GM23338 (cell line): ENCODE data around the gene TSFM. TPM values are rescaled to one million over a fixed set of nuclear protein-coding genes. Genes with fewer than 3 reads are reported as not detected.

Source experiments
- ATAC-seq: fragments of 200-7000 bp; cut with Tn5 transposase; 3 replicates; pipeline ENCODE4 v1.9.1; 2020
- DNase-seq: peaks from one replicate; pipeline ENCODE4 v3.0.0-alpha.2; 2015; ENCODE audit warnings: low spot score
- H2AFZ ChIP-seq: fragments of 200-600 bp; sonication (generic); 2 replicates; pipeline ENCODE4 v1.8.0; 2016; ENCODE audit warnings: antibody characterized with exemption, mild to moderate bottlenecking, moderate library complexity
- H3F3A ChIP-seq: fragments of 200-600 bp; sonication (generic); replicated peaks from 2 replicates; pipeline ENCODE4 v1.8.0; 2017; ENCODE audit warnings: antibody characterized with exemption, mixed run types, low read depth
- H3K27ac ChIP-seq: fragments of 200-600 bp; sonication (generic); 2 replicates; pipeline ENCODE4 v1.6.1; 2016; ENCODE audit warnings: low read depth
- H3K27me3 ChIP-seq: fragments of 200-600 bp; sonication (generic); 2 replicates; pipeline ENCODE4 v1.8.0; 2016; ENCODE audit warnings: mild to moderate bottlenecking, mixed run types, moderate library complexity; ENCODE audit not compliant: insufficient read depth
- H3K36me3 ChIP-seq: fragments of 200-600 bp; sonication (generic); 2 replicates; pipeline ENCODE4 v1.8.0; 2016; ENCODE audit warnings: mild to moderate bottlenecking; ENCODE audit not compliant: insufficient read depth
- H3K4me1 ChIP-seq: fragments of 200-600 bp; sonication (generic); 2 replicates; pipeline ENCODE4 v1.8.0; 2016; ENCODE audit warnings: mild to moderate bottlenecking, moderate library complexity; ENCODE audit not compliant: insufficient read depth
- H3K4me2 ChIP-seq: fragments of 200-600 bp; sonication (generic); 2 replicates; pipeline ENCODE4 v1.7.1; 2017; ENCODE audit warnings: mixed run types
- H3K4me3 ChIP-seq: fragments of 200-600 bp; sonication (generic); 2 replicates; pipeline ENCODE4 v1.6.1; 2016; ENCODE audit warnings: mixed run types
- H3K79me2 ChIP-seq: fragments of 200-600 bp; sonication (generic); replicated peaks from 2 replicates; pipeline ENCODE4 v1.8.0; 2017; ENCODE audit warnings: mild to moderate bottlenecking; ENCODE audit not compliant: insufficient read depth
- H3K9me2 ChIP-seq: fragments of 200-600 bp; sonication (generic); 2 replicates; pipeline ENCODE4 v1.8.0; 2017; ENCODE audit not compliant: insufficient read depth
- H4K20me1 ChIP-seq: fragments of 200-600 bp; sonication (generic); replicated peaks from 2 replicates; pipeline ENCODE4 v1.8.0; 2017; ENCODE audit warnings: mild to moderate bottlenecking; ENCODE audit not compliant: insufficient read depth
- H3K27ac Mint-ChIP-seq: 2 replicates; pipeline ENCODE4 v1.8.0; 2020; ENCODE audit warnings: inconsistent platforms, mild to moderate bottlenecking, moderate library complexity, mixed read lengths
- H3K27me3 Mint-ChIP-seq: 3 replicates; pipeline ENCODE4 v1.8.0; 2022; ENCODE audit warnings: low read depth, mild to moderate bottlenecking, moderate library complexity, mixed read lengths, inconsistent platforms; ENCODE audit not compliant: insufficient read depth, poor library complexity
- H3K36me3 Mint-ChIP-seq: 3 replicates; pipeline ENCODE4 v1.8.0; 2021; ENCODE audit warnings: low read depth, mild to moderate bottlenecking, inconsistent platforms, moderate library complexity, mixed read lengths
- H3K4me1 Mint-ChIP-seq: 3 replicates; pipeline ENCODE4 v1.8.0; 2020; ENCODE audit warnings: mild to moderate bottlenecking, inconsistent platforms, mixed read lengths
- H3K4me3 Mint-ChIP-seq: 3 replicates; pipeline ENCODE4 v1.8.0; 2021; ENCODE audit warnings: moderate library complexity, mild to moderate bottlenecking, inconsistent platforms, mixed read lengths
- H3K9me3 Mint-ChIP-seq: 3 replicates; pipeline ENCODE4 v1.8.0; 2020; ENCODE audit warnings: moderate library complexity, mild to moderate bottlenecking, inconsistent platforms, mixed read lengths
- EZH2 ChIP-seq: fragments of 200-600 bp; sonication (generic); IDR thresholded peaks from one replicate; pipeline ENCODE4 v1.8.0; 2017; ENCODE audit warnings: antibody characterized with exemption, mild to moderate bottlenecking, low read depth; ENCODE audit not compliant: unreplicated experiment
- EZH2phosphoT487 ChIP-seq: fragments of 200-600 bp; sonication (generic); IDR thresholded peaks from one replicate; pipeline ENCODE4 v1.8.1; 2018; ENCODE audit warnings: antibody characterized with exemption; ENCODE audit not compliant: unreplicated experiment
- POLR2AphosphoS5 ChIP-seq: IDR thresholded peaks from 2 replicates; pipeline ENCODE4 v1.6.1; 2016; ENCODE audit warnings: antibody characterized with exemption, low read depth
- STAT1 ChIP-seq: IDR thresholded peaks from one replicate; pipeline ENCODE4 v1.6.1; 2016; ENCODE audit warnings: antibody characterized with exemption; ENCODE audit not compliant: unreplicated experiment
- ZNF114 ChIP-seq: fragments of 250-450 bp; sonication (Bioruptor Pico); IDR thresholded peaks from 2 replicates; pipeline ENCODE4 v1.5.0; 2020; ENCODE audit warnings: mild to moderate bottlenecking, moderate library complexity
- polyA plus RNA-seq: library from polyadenylated mRNA; unstranded; fragments of >200 nt; fragmentation: Nextera tagmentation; extraction: Ambion mirVana; gene quantifications from 2 replicates; pipeline ENCODE4 v1.2.1, GENCODE V29; 2016
- total RNA-seq: library from RNA; depleted of rRNA; stranded (reverse); fragments of >200 nt; shearing (Covaris generic); gene quantifications from 2 replicates; pipeline ENCODE4 v1.2.3, GENCODE V29; 2014
- TF ChIP-seq, protein P1 (sequence below): IDR thresholded peaks from one replicate; pipeline ENCODE4 v1.6.1; 2018; ENCODE audit warnings: antibody characterized with exemption; ENCODE audit not compliant: unreplicated experiment
- TF ChIP-seq, protein P2 (sequence below): IDR thresholded peaks from 2 replicates; pipeline ENCODE4 v1.6.1; 2016; ENCODE audit warnings: antibody characterized with exemption
- TF ChIP-seq, protein P3 (sequence below): fragments of 250-450 bp; sonication (Bioruptor Pico); IDR thresholded peaks from 2 replicates; pipeline ENCODE4 v1.5.0; 2020; ENCODE audit warnings: mild to moderate bottlenecking, moderate library complexity

The TSFM gene
- total and polyA plus RNA-seq, 2 experiments from 2014 or later: 29.5 to 43.1 TPM

DNA sequence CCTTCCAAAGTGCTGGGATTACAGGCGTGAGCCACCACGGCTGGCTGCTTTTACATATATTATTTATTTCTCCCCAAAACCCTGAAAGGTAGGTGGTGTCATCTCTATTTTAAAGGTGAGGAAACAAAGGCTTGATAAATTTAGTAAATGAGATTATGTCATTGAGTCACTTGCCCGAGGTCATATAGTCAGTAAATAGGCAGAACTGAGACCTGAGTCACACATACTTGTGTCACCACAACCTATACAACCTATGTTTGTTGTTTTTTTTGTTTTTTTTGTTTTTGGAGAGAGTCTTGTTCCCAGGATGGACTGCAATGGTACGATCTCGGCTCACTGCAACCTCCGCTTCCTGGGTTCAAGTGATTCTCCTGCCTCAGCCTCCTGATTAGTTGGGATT is 12.8 kb downstream of the TSFM start (continued):
- TF ChIP-seq, protein P1, sequence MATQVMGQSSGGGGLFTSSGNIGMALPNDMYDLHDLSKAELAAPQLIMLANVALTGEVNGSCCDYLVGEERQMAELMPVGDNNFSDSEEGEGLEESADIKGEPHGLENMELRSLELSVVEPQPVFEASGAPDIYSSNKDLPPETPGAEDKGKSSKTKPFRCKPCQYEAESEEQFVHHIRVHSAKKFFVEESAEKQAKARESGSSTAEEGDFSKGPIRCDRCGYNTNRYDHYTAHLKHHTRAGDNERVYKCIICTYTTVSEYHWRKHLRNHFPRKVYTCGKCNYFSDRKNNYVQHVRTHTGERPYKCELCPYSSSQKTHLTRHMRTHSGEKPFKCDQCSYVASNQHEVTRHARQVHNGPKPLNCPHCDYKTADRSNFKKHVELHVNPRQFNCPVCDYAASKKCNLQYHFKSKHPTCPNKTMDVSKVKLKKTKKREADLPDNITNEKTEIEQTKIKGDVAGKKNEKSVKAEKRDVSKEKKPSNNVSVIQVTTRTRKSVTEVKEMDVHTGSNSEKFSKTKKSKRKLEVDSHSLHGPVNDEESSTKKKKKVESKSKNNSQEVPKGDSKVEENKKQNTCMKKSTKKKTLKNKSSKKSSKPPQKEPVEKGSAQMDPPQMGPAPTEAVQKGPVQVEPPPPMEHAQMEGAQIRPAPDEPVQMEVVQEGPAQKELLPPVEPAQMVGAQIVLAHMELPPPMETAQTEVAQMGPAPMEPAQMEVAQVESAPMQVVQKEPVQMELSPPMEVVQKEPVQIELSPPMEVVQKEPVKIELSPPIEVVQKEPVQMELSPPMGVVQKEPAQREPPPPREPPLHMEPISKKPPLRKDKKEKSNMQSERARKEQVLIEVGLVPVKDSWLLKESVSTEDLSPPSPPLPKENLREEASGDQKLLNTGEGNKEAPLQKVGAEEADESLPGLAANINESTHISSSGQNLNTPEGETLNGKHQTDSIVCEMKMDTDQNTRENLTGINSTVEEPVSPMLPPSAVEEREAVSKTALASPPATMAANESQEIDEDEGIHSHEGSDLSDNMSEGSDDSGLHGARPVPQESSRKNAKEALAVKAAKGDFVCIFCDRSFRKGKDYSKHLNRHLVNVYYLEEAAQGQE: no peak
- TF ChIP-seq, protein P2, sequence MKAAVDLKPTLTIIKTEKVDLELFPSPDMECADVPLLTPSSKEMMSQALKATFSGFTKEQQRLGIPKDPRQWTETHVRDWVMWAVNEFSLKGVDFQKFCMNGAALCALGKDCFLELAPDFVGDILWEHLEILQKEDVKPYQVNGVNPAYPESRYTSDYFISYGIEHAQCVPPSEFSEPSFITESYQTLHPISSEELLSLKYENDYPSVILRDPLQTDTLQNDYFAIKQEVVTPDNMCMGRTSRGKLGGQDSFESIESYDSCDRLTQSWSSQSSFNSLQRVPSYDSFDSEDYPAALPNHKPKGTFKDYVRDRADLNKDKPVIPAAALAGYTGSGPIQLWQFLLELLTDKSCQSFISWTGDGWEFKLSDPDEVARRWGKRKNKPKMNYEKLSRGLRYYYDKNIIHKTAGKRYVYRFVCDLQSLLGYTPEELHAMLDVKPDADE: no peak
- no peak for TF ChIP-seq STAT1

DNA sequence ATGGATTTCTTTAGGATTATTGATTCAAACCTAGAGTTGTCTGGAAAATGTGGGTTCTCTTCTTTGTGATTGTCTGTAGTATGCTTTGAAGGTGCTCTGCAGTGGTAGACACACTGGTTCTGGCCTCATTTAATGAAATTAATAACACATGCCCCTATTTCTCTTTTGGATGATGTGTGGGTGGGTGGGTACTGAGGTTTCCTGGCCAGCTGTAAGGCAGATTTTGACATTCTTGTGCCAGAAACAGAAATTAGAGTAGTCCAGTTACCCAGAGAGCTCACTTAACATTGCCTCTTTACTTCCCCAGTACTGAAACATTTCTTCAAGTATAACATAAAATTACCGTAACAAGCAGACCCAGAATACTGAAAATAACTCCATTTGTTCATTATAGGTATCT is 14.4 kb downstream of the TSFM start:
- TF ChIP-seq, protein P2: no peak
- no peak for TF ChIP-seq EZH2
- TF ChIP-seq EZH2phosphoT487: no peak
- DNase-seq: no peak
- H3K27me3 ChIP-seq: no peaks in the 10 kb centered on the region
- H3K27ac ChIP-seq: no peak overlapping the region
- Mint-ChIP-seq H3K36me3 (peaks cover 46% of the 10 kb centered on the region), H3K9me3 (no peaks in the 10 kb centered on the region), H3K27me3 (no peaks in the 10 kb centered on the region), H3K4me1 (no peaks in the 10 kb centered on the region), H3K4me3 (no peak overlapping the region), H3K27ac (no peak overlapping the region)
- no peak for ATAC-seq
- H3K36me3 ChIP-seq: peaks cover 39% of the 10 kb centered on the region
- no peaks in the 10 kb centered on the region for H3K9me2 ChIP-seq
- no peaks in the 10 kb centered on the region for H3K4me1 ChIP-seq
- no peaks in the 10 kb centered on the region for H3F3A ChIP-seq
- H3K79me2 ChIP-seq: no peaks in the 10 kb centered on the region
- H2AFZ ChIP-seq: no peak overlapping the region
- no peak overlapping the region for H3K4me3 ChIP-seq
- peaks cover 4% of the 10 kb centered on the region for H4K20me1 ChIP-seq
- H3K4me2 ChIP-seq: no peak overlapping the region

DNA sequence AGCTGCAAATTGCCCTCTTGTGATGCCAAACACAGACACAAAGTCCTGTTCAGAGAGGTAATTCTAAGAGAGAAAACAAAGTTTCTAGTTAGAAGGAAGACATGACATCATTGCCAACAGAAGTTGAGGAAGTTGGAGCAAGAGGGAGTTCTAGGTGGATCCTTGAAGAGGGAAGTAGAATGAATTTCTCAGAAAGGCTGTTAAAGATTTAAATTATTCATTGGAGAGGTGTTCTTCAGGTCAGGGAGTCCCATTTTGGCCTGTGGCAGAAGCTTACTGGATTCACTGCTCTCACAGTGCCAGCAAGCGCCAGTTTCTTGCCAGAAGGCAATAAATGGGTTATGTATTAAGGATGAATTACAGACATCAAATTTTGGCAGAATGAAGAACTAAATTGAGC is 15.3 kb downstream of the TSFM start:
- no peaks in the 10 kb centered on the region for H3K9me3 Mint-ChIP-seq
- H3K27me3 Mint-ChIP-seq: no peaks in the 10 kb centered on the region
- no peaks in the 10 kb centered on the region for H3K27me3 ChIP-seq
- no peak overlapping the region for H3K4me3 Mint-ChIP-seq
- H3K9me2 ChIP-seq: no peaks in the 10 kb centered on the region
- peaks cover 36% of the 10 kb centered on the region for H3K36me3 ChIP-seq
- H3K27ac Mint-ChIP-seq: no peak overlapping the region
- no peaks in the 10 kb centered on the region for H3K4me1 ChIP-seq
- no peaks in the 10 kb centered on the region for H3K4me1 Mint-ChIP-seq
- DNase-seq (no peak), ATAC-seq (no peak)
- no peaks in the 10 kb centered on the region for H3K79me2 ChIP-seq
- H3F3A ChIP-seq: no peaks in the 10 kb centered on the region
- peaks cover 37% of the 10 kb centered on the region for H3K36me3 Mint-ChIP-seq
- no peak overlapping the region for H3K27ac ChIP-seq
- H3K4me3 ChIP-seq: no peak overlapping the region
- H4K20me1 ChIP-seq: peaks cover 4% of the 10 kb centered on the region
- H2AFZ ChIP-seq: no peak overlapping the region
- no peak overlapping the region for H3K4me2 ChIP-seq
- TF ChIP-seq STAT1 (no peak), EZH2 (no peak), ZNF114 (CRISPR knock-in tag) (no peak), POLR2AphosphoS5 (no peak)
- TF ChIP-seq, protein P3, sequence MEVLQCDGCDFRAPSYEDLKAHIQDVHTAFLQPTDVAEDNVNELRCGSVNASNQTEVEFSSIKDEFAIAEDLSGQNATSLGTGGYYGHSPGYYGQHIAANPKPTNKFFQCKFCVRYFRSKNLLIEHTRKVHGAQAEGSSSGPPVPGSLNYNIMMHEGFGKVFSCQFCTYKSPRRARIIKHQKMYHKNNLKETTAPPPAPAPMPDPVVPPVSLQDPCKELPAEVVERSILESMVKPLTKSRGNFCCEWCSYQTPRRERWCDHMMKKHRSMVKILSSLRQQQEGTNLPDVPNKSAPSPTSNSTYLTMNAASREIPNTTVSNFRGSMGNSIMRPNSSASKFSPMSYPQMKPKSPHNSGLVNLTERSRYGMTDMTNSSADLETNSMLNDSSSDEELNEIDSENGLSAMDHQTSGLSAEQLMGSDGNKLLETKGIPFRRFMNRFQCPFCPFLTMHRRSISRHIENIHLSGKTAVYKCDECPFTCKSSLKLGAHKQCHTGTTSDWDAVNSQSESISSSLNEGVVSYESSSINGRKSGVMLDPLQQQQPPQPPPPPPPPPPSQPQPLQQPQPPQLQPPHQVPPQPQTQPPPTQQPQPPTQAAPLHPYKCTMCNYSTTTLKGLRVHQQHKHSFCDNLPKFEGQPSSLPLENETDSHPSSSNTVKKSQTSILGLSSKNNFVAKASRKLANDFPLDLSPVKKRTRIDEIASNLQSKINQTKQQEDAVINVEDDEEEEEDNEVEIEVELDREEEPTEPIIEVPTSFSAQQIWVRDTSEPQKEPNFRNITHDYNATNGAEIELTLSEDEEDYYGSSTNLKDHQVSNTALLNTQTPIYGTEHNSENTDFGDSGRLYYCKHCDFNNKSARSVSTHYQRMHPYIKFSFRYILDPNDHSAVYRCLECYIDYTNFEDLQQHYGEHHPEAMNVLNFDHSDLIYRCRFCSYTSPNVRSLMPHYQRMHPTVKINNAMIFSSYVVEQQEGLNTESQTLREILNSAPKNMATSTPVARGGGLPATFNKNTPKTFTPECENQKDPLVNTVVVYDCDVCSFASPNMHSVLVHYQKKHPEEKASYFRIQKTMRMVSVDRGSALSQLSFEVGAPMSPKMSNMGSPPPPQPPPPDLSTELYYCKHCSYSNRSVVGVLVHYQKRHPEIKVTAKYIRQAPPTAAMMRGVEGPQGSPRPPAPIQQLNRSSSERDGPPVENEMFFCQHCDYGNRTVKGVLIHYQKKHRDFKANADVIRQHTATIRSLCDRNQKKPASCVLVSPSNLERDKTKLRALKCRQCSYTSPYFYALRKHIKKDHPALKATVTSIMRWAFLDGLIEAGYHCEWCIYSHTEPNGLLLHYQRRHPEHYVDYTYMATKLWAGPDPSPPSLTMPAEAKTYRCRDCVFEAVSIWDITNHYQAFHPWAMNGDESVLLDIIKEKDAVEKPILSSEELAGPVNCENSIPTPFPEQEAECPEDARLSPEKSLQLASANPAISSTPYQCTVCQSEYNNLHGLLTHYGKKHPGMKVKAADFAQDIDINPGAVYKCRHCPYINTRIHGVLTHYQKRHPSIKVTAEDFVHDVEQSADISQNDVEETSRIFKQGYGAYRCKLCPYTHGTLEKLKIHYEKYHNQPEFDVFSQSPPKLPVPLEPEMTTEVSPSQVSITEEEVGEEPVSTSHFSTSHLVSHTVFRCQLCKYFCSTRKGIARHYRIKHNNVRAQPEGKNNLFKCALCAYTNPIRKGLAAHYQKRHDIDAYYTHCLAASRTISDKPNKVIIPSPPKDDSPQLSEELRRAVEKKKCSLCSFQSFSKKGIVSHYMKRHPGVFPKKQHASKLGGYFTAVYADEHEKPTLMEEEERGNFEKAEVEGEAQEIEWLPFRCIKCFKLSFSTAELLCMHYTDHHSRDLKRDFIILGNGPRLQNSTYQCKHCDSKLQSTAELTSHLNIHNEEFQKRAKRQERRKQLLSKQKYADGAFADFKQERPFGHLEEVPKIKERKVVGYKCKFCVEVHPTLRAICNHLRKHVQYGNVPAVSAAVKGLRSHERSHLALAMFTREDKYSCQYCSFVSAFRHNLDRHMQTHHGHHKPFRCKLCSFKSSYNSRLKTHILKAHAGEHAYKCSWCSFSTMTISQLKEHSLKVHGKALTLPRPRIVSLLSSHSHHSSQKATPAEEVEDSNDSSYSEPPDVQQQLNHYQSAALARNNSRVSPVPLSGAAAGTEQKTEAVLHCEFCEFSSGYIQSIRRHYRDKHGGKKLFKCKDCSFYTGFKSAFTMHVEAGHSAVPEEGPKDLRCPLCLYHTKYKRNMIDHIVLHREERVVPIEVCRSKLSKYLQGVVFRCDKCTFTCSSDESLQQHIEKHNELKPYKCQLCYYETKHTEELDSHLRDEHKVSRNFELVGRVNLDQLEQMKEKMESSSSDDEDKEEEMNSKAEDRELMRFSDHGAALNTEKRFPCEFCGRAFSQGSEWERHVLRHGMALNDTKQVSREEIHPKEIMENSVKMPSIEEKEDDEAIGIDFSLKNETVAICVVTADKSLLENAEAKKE (CRISPR knock-in tag): no peak
